Endometrial microvascular endothelial cells (primary cell): Measurements from ENCODE around the gene MISP3. TPM values are rescaled to one million over a fixed set of nuclear protein-coding genes. Genes with fewer than 3 reads are reported as not detected.

Experiments
- in situ Hi-C: cut with HindIII; loops from 2 replicates; pipeline ENCODE4 v1.10.0; 2017; ENCODE audit warnings: low sequenced_read_pairs, low pct_unique_long_range_greater_than_20kb; ENCODE audit errors: inconsistent ontology term
- total RNA-seq: library from RNA; depleted of rRNA; stranded (reverse); fragments of >200 nt; gene quantifications from one replicate; pipeline ENCODE4 v1.2.3, GENCODE V29; 2015; ENCODE audit errors: inconsistent ontology term

MISP3 gene
- total RNA-seq, 1 donor from 2014 or later: not detected

- in situ Hi-C loops: no loop called here
Observed at GRCh38 chr19:14073261-14073924, 807 bp downstream of the MISP3 start.

- in situ Hi-C loops: no loop called here
Observed at GRCh38 chr19:14073925-14074838, 1.6 kb downstream of the MISP3 start.

- in situ Hi-C loops: loop anchor here (25.0 kb wide), 1 partner anchor 191 kb away; the partner anchor contains the start of gene NANOS3
Observed at GRCh38 chr19:14078411-14078810, 5.8 kb downstream of the MISP3 start.

- in situ Hi-C loops: loop anchor here (25.0 kb wide), 1 partner anchor 194 kb away; the partner anchor contains the start of gene NANOS3
Observed at GRCh38 chr19:14080887-14081796, 8.6 kb downstream of the MISP3 start.

- in situ Hi-C loops: loop anchor here (25.0 kb wide), 1 partner anchor 195 kb away; the partner anchor contains the start of gene NANOS3
Observed at GRCh38 chr19:14081797-14082674, 9.4 kb downstream of the MISP3 start.

DNA sequence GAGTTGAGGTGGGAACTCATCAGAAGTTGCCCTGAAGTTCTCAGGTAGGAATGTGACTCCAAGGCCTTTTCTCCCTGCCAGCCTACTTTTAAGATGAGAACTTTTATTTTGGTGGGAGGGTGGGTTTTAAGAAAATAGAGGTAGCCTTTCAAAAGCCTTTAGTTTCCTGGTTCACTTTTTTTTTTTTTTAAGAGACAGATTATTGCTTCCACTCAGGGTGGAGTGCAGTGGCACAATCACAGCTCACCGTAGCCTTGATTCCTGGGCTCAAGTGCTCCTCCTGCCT lies 10.0 kb downstream of the MISP3 start:
- in situ Hi-C loops: loop anchor here (25.0 kb wide), 1 partner anchor 195 kb away; the partner anchor contains the start of gene NANOS3

DNA sequence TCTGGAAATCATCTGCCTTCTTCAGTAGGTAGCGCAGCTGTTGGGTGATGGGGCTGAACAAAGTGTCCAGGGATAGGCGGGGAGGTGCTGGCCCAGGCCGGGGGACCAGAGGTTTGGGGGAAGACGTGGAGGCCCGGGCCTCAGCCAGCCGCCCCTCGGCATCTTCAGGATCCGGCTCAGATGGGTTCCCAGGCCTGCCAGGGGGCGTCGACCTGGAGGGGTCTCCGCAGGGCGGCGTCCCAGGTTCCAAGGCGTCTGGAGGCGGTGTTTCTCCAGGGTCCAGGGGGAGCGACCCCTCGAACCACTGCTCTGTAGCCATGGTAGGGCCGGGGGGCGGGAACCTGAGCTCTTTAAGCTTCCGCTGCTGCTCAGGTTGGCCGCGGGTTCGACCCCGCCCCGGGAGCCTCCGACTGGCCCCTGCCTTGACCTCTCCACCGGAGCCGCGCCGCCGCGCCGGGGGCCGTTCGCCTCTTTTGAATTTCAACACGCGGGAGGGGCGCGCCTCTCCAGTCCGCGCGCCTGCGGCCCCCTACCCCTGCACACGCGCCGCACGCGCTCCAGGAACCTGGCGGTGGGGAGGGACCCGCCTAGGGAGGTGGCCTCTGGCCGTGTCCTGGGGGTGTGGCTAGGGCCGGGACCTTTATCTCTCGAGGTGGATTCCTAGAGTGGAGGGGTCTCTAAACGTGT lies 12.9 kb downstream of the MISP3 start, which contains the start of gene C19orf67:
Gene C19orf67, minus strand, starts transcription at position 475 of the 687 bp plus-strand sequence. Its CDS starts 156 bp downstream, at position 319.
- in situ Hi-C loops: loop anchor here (25.0 kb wide), 1 partner anchor 198 kb away; the partner anchor contains the start of gene NANOS3

- in situ Hi-C loops: loop anchor here (25.0 kb wide), 1 partner anchor 199 kb away; the partner anchor contains the start of gene NANOS3
Observed at GRCh38 chr19:14086098-14086497, 13.5 kb downstream of the MISP3 start.

DNA sequence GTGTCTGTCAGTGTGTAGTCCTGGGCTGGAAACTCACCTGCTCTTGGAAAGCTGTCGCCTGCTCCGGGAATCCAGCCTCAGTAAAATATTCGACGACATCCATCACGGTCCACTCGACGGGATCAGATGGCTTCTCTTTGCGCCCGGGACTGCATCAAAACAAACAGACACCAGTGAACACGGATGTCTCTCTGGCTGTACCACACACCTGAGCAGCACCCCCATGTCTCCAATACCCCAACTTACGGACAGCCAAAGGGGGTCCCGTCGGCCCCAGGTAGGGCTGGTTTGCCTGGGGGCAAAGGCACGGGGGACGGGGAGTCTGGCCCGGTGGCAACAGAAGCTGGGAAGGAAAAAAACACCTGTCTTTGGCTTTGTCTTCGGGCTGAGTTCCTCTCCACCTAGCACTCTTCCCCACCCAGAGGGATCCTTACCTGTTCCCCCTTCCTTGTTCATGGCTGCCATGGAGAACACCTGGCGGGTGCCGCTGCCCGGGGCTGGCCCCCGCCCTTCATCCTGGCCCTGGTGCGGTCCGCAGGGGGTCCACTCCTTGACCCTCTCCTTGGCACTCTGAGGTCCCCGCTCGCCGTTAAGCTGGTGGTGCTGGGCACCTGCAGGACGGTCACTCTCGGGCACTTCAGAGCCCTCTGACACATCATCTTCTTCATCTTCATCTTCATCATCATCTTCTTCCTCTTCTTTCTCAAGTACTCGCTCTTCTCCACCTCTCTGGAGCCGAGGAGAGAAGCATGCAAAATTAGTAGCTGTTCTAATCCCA lies 16.2 kb downstream of the MISP3 start:
- in situ Hi-C loops: loop anchor here (25.0 kb wide), 1 partner anchor 202 kb away; the partner anchor contains the start of gene NANOS3

DNA sequence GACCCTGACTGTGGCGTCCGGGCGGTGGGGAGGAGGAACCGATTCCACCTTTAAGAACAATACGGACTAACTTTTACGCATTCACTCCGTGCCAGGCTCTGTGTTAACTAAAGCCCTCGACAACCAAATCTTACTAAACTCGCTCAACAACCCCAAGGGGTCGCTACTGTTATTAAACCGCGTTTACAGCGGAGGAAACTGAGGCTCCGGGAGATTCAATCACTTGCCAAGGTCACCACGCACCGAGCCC lies 16.8 kb downstream of the MISP3 start:
- in situ Hi-C loops: loop anchor here (25.0 kb wide), 1 partner anchor 202 kb away; the partner anchor contains the start of gene NANOS3

GRCh38 chr19:14089662-14090508 lies 17.3 kb downstream of the MISP3 start:
- in situ Hi-C loops: loop anchor here (25.0 kb wide), 1 partner anchor 203 kb away; the partner anchor contains the start of gene NANOS3

- in situ Hi-C loops: loop anchor here (25.0 kb wide), 1 partner anchor 203 kb away; the partner anchor contains the start of gene NANOS3
Observed at GRCh38 chr19:14090509-14091080, 18.0 kb downstream of the MISP3 start, which contains the start of gene SAMD1. Gene SAMD1, minus strand, starts transcription at chr19:14090751.

- in situ Hi-C loops: loop anchor here (25.0 kb wide), 1 partner anchor 204 kb away; the partner anchor contains the start of gene NANOS3
Observed at GRCh38 chr19:14091081-14091812, 18.7 kb downstream of the MISP3 start.

GRCh38 chr19:14091813-14092462 lies 19.4 kb downstream of the MISP3 start:
- in situ Hi-C loops: loop anchor here (25.0 kb wide), 1 partner anchor 205 kb away; the partner anchor contains the start of gene NANOS3
